ENCODE measurements around the gene TCF7.

TCF7 gene

DNA sequence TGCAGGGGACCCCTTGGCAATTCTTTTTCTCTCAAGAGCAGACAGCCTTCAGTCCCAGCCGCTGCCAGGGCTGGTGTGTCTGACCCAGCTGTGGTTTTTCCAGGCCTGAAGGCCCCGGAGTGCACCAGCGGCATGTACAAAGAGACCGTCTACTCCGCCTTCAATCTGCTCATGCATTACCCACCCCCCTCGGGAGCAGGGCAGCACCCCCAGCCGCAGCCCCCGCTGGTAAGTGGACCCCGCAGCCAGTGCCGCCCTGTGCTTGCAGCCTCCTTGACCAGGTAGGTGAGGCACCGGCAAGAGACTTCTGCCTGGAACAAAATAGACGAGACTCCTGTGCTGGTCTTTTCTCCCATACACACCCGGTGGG, 1.3 kb downstream of the TCF7 start:
- Histone ChIP-seq H3K4me3 (ENCODE audit: low read depth, low read length) (peak overlapping the region; percentile 68), H3K9me3 (ENCODE audit: control insufficient read depth, insufficient read depth, low read length) (no peaks in the 10 kb centered on the region), H3K36me3 (ENCODE audit: control insufficient read depth, insufficient read depth, low read length) (peaks cover 10% of the 10 kb centered on the region), H3K27me3 (ENCODE audit: control insufficient read depth, insufficient read depth, low read length) (peaks cover 29% of the 10 kb centered on the region), H3K4me1 (ENCODE audit: control insufficient read depth, insufficient read depth, low read length) (peaks cover 13% of the 10 kb centered on the region), H3K27ac (ENCODE audit: low read depth, low read length) (peak overlapping the region; percentile 85), H3K9ac (ENCODE audit: low read depth, low read length) (no peak overlapping the region)

DNA sequence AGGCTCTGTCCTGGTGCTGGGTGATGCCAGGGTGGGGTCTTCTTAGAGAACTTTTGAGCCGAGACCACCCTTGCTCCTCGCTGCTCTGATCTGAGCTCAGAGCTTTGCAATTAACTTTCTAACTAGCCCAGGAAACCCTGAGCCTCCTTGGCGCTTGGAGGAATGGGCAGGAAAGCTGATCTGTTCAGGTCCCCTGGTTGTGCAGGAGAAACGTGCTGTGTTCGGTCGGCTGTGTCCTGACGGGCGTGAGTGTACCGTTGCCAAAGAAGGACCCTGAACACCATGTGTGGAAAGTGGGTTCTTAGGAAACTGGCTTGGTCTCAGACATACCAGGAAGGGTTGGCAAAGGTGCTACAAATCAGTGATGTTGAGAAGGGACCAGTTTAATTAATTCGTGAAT, 1.8 kb downstream of the TCF7 start:
- no peak overlapping the region for H3K4me3 ChIP-seq (ENCODE audit: low read depth, low read length)
- peaks cover 11% of the 10 kb centered on the region for H3K4me1 ChIP-seq (ENCODE audit: control insufficient read depth, insufficient read depth, low read length)
- H3K9ac ChIP-seq (ENCODE audit: low read depth, low read length) = no peak overlapping the region
- no peak overlapping the region for H3K27ac ChIP-seq (ENCODE audit: low read depth, low read length)
- peaks cover 10% of the 10 kb centered on the region for H3K36me3 ChIP-seq (ENCODE audit: control insufficient read depth, insufficient read depth, low read length)
- H3K27me3 ChIP-seq (ENCODE audit: control insufficient read depth, insufficient read depth, low read length) = peaks cover 26% of the 10 kb centered on the region
- H3K9me3 ChIP-seq (ENCODE audit: control insufficient read depth, insufficient read depth, low read length) = no peaks in the 10 kb centered on the region

DNA sequence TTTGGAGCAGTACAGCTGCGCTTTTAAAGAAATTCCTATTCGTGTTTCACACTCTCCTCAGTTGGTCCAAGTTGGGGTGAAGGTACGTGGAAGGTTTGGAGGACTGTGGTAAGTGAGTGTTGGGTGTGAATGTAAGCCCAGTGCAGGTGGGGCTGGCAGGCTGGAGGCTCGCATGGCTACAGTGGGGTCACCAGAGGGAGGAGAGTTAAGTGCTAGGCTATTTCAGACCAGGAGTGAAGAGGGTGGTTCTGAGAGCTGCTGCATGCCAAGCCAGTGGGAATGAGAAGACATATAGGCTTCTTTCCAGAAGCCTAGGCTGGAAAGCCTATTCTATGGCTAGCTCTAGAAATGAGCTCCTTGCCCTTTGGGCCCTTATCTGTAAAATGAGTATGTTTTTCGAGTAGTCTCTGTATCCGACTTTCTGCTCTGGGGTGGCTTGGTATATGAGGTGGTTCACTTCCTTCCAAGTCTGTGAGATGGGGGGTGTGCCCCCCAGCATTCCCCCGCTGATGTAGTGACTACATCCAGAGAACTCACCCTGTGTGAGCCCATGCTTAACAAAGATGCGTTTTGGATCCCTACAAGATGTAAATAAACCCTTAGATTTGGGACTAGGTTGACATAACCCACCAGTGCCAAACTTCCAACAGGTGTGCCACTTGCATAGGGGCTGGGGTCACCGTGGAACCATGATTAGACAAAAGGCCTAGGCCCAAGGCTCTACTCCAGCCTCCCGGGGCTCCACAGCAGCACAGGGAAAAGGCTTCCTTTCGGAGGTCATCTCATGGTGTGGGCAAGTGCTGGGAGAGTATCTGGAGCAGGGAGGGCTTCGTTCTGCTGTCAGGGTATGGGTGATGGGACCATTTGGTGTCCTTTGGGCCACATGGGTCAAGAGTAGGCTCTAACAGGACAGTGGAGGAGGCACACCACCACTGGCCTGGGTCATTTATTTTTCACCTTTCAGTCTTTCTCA, 2.6 kb downstream of the TCF7 start:
- Histone ChIP-seq H3K27me3 (ENCODE audit: control insufficient read depth, insufficient read depth, low read length) (peaks cover 18% of the 10 kb centered on the region), H3K9me3 (ENCODE audit: control insufficient read depth, insufficient read depth, low read length) (no peaks in the 10 kb centered on the region)

DNA sequence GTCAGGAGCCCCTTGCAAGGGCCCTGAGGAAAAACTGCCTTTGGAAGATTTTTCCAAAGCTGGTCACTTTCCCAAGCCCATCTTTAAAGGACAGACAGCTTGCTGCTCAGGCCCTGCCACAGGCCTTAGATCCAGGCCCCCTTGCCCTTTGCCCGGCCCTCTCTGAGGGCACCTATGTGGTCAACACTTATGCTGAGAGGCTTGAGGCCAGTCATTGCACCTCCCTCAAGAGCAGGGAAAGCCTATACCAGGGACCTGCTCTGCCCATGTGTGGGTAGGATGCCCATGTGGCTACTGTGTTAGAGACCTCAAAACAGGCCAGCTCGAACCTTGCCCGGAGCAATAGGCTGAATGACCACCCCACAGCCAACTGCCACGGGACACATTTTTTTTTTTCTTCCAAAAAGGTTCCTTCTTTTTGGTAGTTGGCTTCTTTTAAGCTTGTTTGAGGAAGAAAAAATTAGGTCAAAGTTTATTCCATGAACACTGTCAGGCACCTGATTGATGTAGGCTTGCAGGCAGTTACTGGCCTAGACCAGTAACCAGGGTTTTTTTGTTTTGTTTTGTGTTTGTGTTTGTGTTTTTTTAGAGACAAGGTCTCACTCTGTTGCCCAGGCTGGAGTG, 3.8 kb downstream of the TCF7 start:
- no peak overlapping the region for H3K9ac ChIP-seq (ENCODE audit: low read depth, low read length)
- H3K4me3 ChIP-seq (ENCODE audit: low read depth, low read length) = no peak overlapping the region
- peaks cover 14% of the 10 kb centered on the region for H3K36me3 ChIP-seq (ENCODE audit: control insufficient read depth, insufficient read depth, low read length)
- H3K27me3 ChIP-seq (ENCODE audit: control insufficient read depth, insufficient read depth, low read length) = peaks cover 8% of the 10 kb centered on the region
- peaks cover 10% of the 10 kb centered on the region for H3K4me1 ChIP-seq (ENCODE audit: control insufficient read depth, insufficient read depth, low read length)
- no peaks in the 10 kb centered on the region for H3K9me3 ChIP-seq (ENCODE audit: control insufficient read depth, insufficient read depth, low read length)
- H3K27ac ChIP-seq (ENCODE audit: low read depth, low read length) = no peak overlapping the region

More for the DNA sequence above, 2.6 kb downstream of the TCF7 start:
- Histone ChIP-seq H3K4me3 (ENCODE audit: low read depth, low read length) (no peak overlapping the region), H3K4me1 (ENCODE audit: control insufficient read depth, insufficient read depth, low read length) (peaks cover 11% of the 10 kb centered on the region), H3K36me3 (ENCODE audit: control insufficient read depth, insufficient read depth, low read length) (peaks cover 13% of the 10 kb centered on the region), H3K9ac (ENCODE audit: low read depth, low read length) (no peak overlapping the region), H3K27ac (ENCODE audit: low read depth, low read length) (no peak overlapping the region)

DNA sequence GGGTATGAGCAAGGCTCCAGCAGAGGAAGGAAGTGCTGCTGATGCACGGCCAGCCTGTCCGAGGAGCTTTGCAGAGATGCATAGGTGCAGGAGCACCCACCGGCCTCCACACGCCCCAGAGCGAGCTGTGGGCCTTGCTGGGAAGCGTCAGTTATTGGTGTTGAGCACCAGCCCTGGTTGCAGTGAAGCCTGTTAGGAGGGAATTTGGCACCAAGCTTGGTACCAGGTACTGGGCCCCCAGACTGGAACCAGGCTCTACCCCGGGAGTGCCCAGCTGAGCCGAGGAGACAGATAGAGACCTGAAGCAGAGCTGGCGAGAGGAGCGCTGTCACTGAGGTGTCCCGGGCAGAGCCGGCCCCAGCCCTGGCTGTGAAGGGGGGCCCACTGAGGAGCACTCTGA, 5.2 kb downstream of the TCF7 start:
- Histone ChIP-seq H3K27me3 (ENCODE audit: control insufficient read depth, insufficient read depth, low read length) (no peaks in the 10 kb centered on the region), H3K36me3 (ENCODE audit: control insufficient read depth, insufficient read depth, low read length) (peaks cover 14% of the 10 kb centered on the region), H3K9ac (ENCODE audit: low read depth, low read length) (no peak overlapping the region)

DNA sequence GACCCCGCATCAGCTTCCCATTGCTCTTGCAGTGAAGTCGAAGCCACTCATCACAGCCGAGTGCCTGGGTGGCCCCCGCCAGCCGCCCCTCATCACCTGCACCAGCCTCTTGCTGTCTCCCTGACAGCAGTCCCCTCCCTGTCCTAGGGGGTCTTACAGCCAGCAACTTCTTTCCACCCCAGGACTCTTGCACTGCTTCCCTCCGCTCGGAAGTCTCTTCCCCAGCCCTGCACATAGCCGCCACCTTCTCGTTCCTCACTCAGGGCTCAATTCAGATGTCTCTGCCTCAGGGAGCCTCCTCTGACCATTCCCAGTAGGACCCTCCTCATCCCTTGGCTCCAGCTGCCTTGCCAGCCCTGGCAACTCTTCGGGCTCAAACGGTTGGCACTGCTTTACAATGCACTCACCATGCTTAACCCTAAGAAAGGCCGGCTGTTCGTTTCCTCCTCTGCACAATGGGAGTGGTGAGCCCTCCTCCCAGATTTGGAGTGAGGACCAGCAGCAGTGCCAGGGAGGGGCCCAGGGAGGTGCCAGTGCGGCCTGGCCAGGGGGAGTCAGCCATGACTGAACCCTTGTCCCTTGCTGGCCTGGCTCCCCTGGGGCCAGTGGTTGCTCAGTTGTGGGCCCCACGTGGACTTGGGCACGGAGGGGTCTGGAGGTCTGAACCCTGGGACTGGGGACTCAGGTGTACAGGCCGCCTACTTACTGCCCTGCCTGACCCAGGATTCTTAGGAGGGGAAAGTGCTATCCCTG, 6.1 kb downstream of the TCF7 start:
- Histone ChIP-seq H3K9ac (ENCODE audit: low read depth, low read length) (no peak overlapping the region), H3K36me3 (ENCODE audit: control insufficient read depth, insufficient read depth, low read length) (peaks cover 14% of the 10 kb centered on the region), H3K4me1 (ENCODE audit: control insufficient read depth, insufficient read depth, low read length) (peaks cover 5% of the 10 kb centered on the region), H3K27ac (ENCODE audit: low read depth, low read length) (no peak overlapping the region), H3K27me3 (ENCODE audit: control insufficient read depth, insufficient read depth, low read length) (no peaks in the 10 kb centered on the region), H3K9me3 (ENCODE audit: control insufficient read depth, insufficient read depth, low read length) (no peaks in the 10 kb centered on the region), H3K4me3 (ENCODE audit: low read depth, low read length) (no peak overlapping the region)

More for the DNA sequence above, 5.2 kb downstream of the TCF7 start:
- H3K27ac ChIP-seq (ENCODE audit: low read depth, low read length) = no peak overlapping the region
- H3K9me3 ChIP-seq (ENCODE audit: control insufficient read depth, insufficient read depth, low read length) = no peaks in the 10 kb centered on the region
- H3K4me3 ChIP-seq (ENCODE audit: low read depth, low read length) = no peak overlapping the region
- peaks cover 6% of the 10 kb centered on the region for H3K4me1 ChIP-seq (ENCODE audit: control insufficient read depth, insufficient read depth, low read length)

DNA sequence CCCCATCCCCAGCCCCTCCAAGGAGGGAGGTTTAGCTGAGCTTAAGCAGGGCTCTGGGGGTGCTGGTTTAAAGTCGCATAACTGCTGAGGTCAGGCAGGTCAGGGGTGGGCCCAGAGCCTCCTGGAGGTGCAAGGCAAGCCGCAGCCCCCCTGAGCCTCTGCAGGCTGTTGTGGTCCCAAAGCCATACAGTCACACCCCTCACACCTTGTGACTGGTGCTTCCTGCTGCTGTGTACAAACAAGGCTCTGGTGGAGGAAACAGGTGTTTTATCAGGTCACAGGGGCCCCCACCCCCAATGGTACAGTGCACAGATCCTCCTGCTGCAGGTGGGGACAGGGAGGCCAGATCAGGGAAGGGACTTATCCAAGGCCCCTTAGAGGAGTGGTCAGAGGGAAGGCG, 8.0 kb downstream of the TCF7 start:
- H3K9me3 ChIP-seq (ENCODE audit: control insufficient read depth, insufficient read depth, low read length) = no peaks in the 10 kb centered on the region
- H3K4me1 ChIP-seq (ENCODE audit: control insufficient read depth, insufficient read depth, low read length) = no peaks in the 10 kb centered on the region

DNA sequence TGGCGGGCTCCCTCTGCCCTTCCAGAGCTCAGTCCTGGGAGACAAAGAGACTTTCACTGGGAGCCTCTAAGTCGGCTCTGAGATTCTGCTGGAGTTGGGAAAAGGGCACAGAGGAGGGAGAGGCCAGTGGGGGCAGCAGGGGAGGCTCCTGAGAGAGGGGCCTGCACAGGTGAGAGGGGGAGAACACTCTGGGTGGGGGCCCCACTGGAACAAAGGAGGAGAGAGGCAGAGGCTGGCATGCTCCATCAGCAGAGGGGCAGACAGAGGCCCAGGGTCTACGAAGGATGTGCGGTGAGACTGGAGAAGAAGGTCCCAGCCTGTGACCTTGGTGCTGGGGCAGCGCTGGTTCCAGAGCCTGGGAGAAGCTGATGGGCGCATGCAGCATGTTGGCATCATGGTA, 8.9 kb downstream of the TCF7 start:
- Histone ChIP-seq H3K9me3 (ENCODE audit: control insufficient read depth, insufficient read depth, low read length) (no peaks in the 10 kb centered on the region), H3K4me1 (ENCODE audit: control insufficient read depth, insufficient read depth, low read length) (no peaks in the 10 kb centered on the region), H3K9ac (ENCODE audit: low read depth, low read length) (no peak overlapping the region), H3K27ac (ENCODE audit: low read depth, low read length) (no peak overlapping the region), H3K27me3 (ENCODE audit: control insufficient read depth, insufficient read depth, low read length) (no peaks in the 10 kb centered on the region), H3K36me3 (ENCODE audit: control insufficient read depth, insufficient read depth, low read length) (peaks cover 11% of the 10 kb centered on the region), H3K4me3 (ENCODE audit: low read depth, low read length) (no peak overlapping the region)

More for the DNA sequence above, 8.0 kb downstream of the TCF7 start:
- no peak overlapping the region for H3K9ac ChIP-seq (ENCODE audit: low read depth, low read length)
- H3K27me3 ChIP-seq (ENCODE audit: control insufficient read depth, insufficient read depth, low read length) = no peaks in the 10 kb centered on the region
- peaks cover 14% of the 10 kb centered on the region for H3K36me3 ChIP-seq (ENCODE audit: control insufficient read depth, insufficient read depth, low read length)
- no peak overlapping the region for H3K27ac ChIP-seq (ENCODE audit: low read depth, low read length)
- H3K4me3 ChIP-seq (ENCODE audit: low read depth, low read length) = no peak overlapping the region

DNA sequence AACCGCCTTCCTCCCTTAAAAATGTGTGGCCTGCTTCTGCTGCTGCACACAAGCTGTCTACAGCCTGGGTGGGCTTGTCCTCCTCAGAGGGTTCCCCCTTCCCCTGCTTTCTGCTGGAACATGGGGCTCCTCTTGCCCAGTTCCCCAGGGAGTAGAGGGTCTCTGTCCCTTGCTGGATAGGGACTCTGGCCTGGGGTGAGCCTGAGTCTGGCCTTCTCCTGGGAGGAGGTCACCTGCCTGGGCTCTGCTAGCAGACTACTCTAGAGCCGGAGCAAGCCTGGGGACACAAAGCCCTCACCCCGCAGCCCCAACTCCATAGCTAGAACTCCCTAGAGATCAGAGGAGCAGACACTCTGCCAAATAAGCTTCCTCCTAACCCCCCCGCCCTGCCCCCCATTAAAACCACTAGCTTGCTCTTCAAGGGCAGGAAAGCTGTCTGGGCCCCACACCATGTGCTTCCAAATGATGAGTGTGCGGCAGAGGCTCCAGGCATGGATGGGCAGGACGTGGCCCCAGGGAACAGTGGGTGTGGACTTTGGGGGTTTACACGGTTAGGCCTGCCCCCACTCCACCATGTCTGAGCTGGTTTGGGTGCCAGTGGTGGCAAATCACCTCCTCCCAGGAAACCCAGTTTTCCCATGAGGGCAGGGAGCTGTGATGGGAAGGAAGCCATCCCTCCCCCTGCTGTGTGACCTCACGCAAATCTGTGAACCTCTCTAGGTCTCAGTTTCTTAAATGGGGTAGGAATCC, 10.0 kb downstream of the TCF7 start:
- no peaks in the 10 kb centered on the region for H3K27me3 ChIP-seq (ENCODE audit: control insufficient read depth, insufficient read depth, low read length)
- peaks cover 13% of the 10 kb centered on the region; the same call in 1 of the 2 replicates for H3K36me3 ChIP-seq (ENCODE audit: control insufficient read depth, insufficient read depth, low read length)
- H3K9ac ChIP-seq (ENCODE audit: low read depth, low read length) = no peak overlapping the region
- H3K4me3 ChIP-seq (ENCODE audit: low read depth, low read length) = no peak overlapping the region
- H3K9me3 ChIP-seq (ENCODE audit: control insufficient read depth, insufficient read depth, low read length) = no peaks in the 10 kb centered on the region
- no peak overlapping the region for H3K27ac ChIP-seq (ENCODE audit: low read depth, low read length)
- no peaks in the 10 kb centered on the region for H3K4me1 ChIP-seq (ENCODE audit: control insufficient read depth, insufficient read depth, low read length)

Data from HUES48 (cell line).